Stimulated activated naive CD4-positive, alpha-beta T cell treated with Interleukin-2 at 50 U/mL for 16 hours (primary cell): ENCODE results near the gene SDCCAG8.

Source experiments
- DNase-seq: peaks from one replicate; lab custom pipeline; 2025; lab: John Stamatoyannopoulos, UW

Gene SDCCAG8

GRCh38 chr1:243548516-243548915 is 292.7 kb downstream of the SDCCAG8 start:
- DNase-seq, result no peak

- no peak for DNase-seq
Observed at GRCh38 chr1:243549108-243549507, 293.3 kb downstream of the SDCCAG8 start.
